Stomach (tissue), 9 donors: ENCODE measurements around the gene DNASE1L2. TPM values are rescaled to one million over a fixed set of nuclear protein-coding genes. Genes with fewer than 3 reads are reported as not detected.

Experiments used
- DNase-seq, 2 donors: peaks; one replicate each; pipeline versions ENCODE4 v3.0.0 to v3.0.0-alpha.2; 2013 to 2019
- H3K27ac ChIP-seq, 5 donors: fragments of 200-600 bp in 4 of 5; sonication (generic) in 4 of 5; one replicate each; pipeline ENCODE4 v1.5.1; 2013 to 2019; ENCODE audit warnings: mild to moderate bottlenecking in 1 of 5, moderate library complexity in 1 of 5
- H3K27me3 ChIP-seq, 3 donors: fragments of 200-600 bp; sonication (generic); one replicate each; pipeline ENCODE4 v1.5.1; 2017 to 2019; ENCODE audit warnings: mixed run types in 1 of 3
- H3K36me3 ChIP-seq, 4 donors: fragments of 200-600 bp; sonication (generic); 1 replicate in 3 of 4; 2 replicates in 1 of 4; pipeline ENCODE4 v1.5.1; 2016 to 2019
- H3K4me1 ChIP-seq, 4 donors: fragments of 200-600 bp; sonication (generic); one replicate each; pipeline ENCODE4 v1.5.1; 2016 to 2019
- H3K4me3 ChIP-seq, 4 donors: fragments of 200-600 bp; sonication (generic) in 3 of 4; one replicate each; pipeline ENCODE4 v1.5.1; 2016 to 2019; ENCODE audit warnings: mild to moderate bottlenecking in 1 of 4
- H3K9me3 ChIP-seq, 4 donors: fragments of 200-600 bp; sonication (generic); one replicate each; pipeline ENCODE4 v1.5.1; 2016 to 2019
- EP300 ChIP-seq: sonication (generic); formaldehyde crosslinking; IDR thresholded peaks from one replicate; pipeline ENCODE4 v1.6.1; 2017; ENCODE audit warnings: antibody characterized with exemption
- POLR2A ChIP-seq, 4 donors: fragments of 450-650 bp; IDR thresholded peaks; one replicate each; pipeline ENCODE4 v1.6.1; 2016; ENCODE audit warnings: antibody characterized with exemption in 4 of 4, control low read depth in 2 of 4, mild to moderate bottlenecking in 1 of 4, moderate library complexity in 1 of 4
- POLR2AphosphoS5 ChIP-seq, 3 donors: sonication (generic); formaldehyde crosslinking; IDR thresholded peaks; one replicate each; pipeline ENCODE4 v1.6.1; 2016; ENCODE audit warnings: antibody characterized with exemption in 3 of 3
- WGBS, 5 donors: extraction: QIAGEN DNeasy Blood & Tissue Kit in 3 of 5; methylation state at CpG; one replicate each; pipeline versions ENCODE4 v1.1.5 to v1.1.7; 2013 to 2018; 5-methylcytosine and 5-hydroxymethylcytosine counted together
- intact Hi-C: fragments of 100-400 bp; cut with DNase I; formaldehyde crosslinking; loops from one replicate; pipeline ENCODE4 v1.15.1; 2023; ENCODE audit warnings: low total_unique reads
- polyA plus RNA-seq, 3 donors: library from polyadenylated mRNA; stranded (reverse); fragments of 200-250 nt; gene quantifications; one replicate each; pipeline ENCODE4 v1.2.3, GENCODE V29; 2013
- total RNA-seq, 5 donors: library from RNA; depleted of rRNA; stranded (reverse); fragments of >200 nt; gene quantifications; one replicate each; pipeline versions ENCODE4 v1.1.0 to v1.2.3, GENCODE V29; 2014 to 2016
- TF ChIP-seq, protein P1 (sequence below), 7 experiments: fragments of 450-650 bp in 4 of 7; fragments of 200-600 bp in 3 of 7; sonication (generic) in 3 of 7; IDR thresholded peaks; one replicate each; pipeline ENCODE4 v1.5.1; 2016 to 2019; ENCODE audit warnings: antibody characterized with exemption in 7 of 7, control low read depth in 2 of 7, mild to moderate bottlenecking in 1 of 7
- donor health status: healthy with polysubstance abuse.
- donor health status: Bipolar disorder and iron deficiency.
- donor health status: healthy.

DNASE1L2 gene
- total and polyA plus RNA-seq, 8 donors = 0.68 to 0.90 TPM; not detected in 6

DNA sequence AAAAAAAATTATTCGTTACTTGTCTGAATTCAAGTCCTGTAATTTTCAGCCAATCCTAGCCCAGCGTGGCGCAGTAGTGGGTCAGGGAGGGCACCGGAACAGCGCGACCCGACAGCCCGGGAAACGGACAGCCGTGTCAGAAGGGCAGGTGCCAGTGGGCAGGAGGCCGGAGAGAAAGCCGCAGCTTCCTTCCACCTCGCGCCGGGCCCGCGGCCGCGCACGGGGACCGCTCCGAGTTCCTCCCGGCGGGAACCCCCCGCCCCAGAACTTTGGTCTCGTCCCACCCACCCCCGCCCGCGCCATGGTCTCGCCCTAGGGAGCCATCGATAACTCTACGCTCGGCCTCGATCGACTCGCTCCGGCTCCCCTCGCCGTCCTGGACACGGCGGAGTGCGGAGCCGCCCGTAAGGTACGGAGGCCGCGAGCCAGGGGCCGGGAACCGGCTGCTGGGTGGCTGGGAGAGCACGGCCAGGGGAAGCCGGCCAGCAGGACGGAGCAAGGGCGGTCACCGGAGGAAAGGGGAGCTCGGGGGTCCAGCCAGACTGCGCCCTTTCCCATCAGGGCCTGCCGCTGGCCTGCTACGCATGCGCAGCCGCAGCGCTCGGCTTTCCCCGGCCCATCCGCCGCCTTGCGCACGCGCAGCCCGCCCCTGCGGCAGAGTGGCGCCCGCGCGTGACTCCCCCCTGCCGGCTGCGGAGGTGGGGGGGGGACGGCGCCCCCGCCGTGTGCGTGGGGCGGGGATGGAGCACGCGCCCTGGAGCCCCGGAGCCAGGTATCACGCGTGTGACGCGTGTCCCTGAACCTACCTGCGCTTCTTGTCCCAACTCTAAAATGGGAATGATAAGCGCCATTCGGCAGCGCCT is 30.9 kb upstream of the DNASE1L2 start, which contains the start of gene MLST8:
Gene MLST8, plus strand, starts transcription at position 351 of the 863 bp plus-strand sequence. CDS start 632 bp downstream, outside the sequence.
- DNase-seq = peak; percentile 87 to 96

DNA sequence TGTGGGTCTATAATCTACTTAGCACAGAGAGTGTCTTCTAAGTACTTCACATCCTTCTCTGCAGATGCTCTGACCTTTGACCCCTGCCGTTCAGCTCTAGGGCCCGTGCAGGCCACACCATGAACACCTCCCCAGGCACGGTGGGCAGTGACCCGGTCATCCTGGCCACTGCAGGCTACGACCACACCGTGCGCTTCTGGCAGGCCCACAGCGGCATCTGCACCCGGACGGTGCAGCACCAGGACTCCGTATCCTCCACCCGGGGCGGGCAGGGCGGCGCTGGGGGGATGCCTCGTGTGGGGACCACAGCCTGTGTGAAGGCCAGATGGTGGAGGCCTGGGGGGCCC is 30.3 kb upstream of the DNASE1L2 start:
- H3K4me3 ChIP-seq = peak overlapping the region; percentile 65 to 75 (median 69)
- intact Hi-C loops = loop anchor here (10.0 kb wide), 1 partner anchor 49 kb away; the partner anchor contains the start of gene ECI1
- peak overlapping the region; percentile 95 to 99 (median 96) for H3K27ac ChIP-seq
- H3K36me3 ChIP-seq = peaks cover 29 to 43% (median 38%) of the 10 kb centered on the region in 4 donors
- H3K9me3 ChIP-seq = no peaks in the 10 kb centered on the region
- WGBS, 5 donors = 0 to 8% (median 6%) methylated on average over 2 to 16 of the region's 16 CpGs
- DNase-seq = no peak
- peaks cover 12 to 28% (median 23%) of the 10 kb centered on the region in 4 donors for H3K4me1 ChIP-seq
- no peaks in the 10 kb centered on the region for H3K27me3 ChIP-seq
- TF ChIP-seq POLR2A (IDR thresholded peaks at IDR 0.05) (no peak), EP300 (no peak), POLR2AphosphoS5 (IDR thresholded peaks at IDR 0.05) (no peak)
- TF ChIP-seq, protein P1, sequence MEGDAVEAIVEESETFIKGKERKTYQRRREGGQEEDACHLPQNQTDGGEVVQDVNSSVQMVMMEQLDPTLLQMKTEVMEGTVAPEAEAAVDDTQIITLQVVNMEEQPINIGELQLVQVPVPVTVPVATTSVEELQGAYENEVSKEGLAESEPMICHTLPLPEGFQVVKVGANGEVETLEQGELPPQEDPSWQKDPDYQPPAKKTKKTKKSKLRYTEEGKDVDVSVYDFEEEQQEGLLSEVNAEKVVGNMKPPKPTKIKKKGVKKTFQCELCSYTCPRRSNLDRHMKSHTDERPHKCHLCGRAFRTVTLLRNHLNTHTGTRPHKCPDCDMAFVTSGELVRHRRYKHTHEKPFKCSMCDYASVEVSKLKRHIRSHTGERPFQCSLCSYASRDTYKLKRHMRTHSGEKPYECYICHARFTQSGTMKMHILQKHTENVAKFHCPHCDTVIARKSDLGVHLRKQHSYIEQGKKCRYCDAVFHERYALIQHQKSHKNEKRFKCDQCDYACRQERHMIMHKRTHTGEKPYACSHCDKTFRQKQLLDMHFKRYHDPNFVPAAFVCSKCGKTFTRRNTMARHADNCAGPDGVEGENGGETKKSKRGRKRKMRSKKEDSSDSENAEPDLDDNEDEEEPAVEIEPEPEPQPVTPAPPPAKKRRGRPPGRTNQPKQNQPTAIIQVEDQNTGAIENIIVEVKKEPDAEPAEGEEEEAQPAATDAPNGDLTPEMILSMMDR (IDR thresholded peaks at IDR 0.05) = no peak

More for the DNA sequence above, 30.9 kb upstream of the DNASE1L2 start, which contains the start of gene MLST8:
- Histone ChIP-seq H3K27ac (peak within 1 kb of the TSS; percentile 95 to 99 (median 96)), H3K27me3 (no peaks in the 10 kb centered on the region), H3K9me3 (no peaks in the 10 kb centered on the region), H3K4me3 (peak within 1 kb of the TSS; percentile 65 to 75 (median 69)), H3K4me1 (peaks cover 12 to 28% (median 22%) of the 10 kb centered on the region in 4 donors), H3K36me3 (peaks cover 29 to 39% (median 37%) of the 10 kb centered on the region in 4 donors)
- WGBS, 5 donors = 0 to 1% (median 0%) methylated on average over 14 to 93 of the region's 93 CpGs
- TF ChIP-seq POLR2A (IDR thresholded peaks at IDR 0.05) = no peak
- TF ChIP-seq, protein P1 (IDR thresholded peaks at IDR 0.05) = peak in 1 of 7 experiments; percentile 27
- peak; percentile 41 to 90 (median 77) for TF ChIP-seq POLR2AphosphoS5 (IDR thresholded peaks at IDR 0.05)
- no peak for TF ChIP-seq EP300
- intact Hi-C loops = loop anchor here (10.0 kb wide), 1 partner anchor 49 kb away; the partner anchor contains the start of gene ECI1

DNA sequence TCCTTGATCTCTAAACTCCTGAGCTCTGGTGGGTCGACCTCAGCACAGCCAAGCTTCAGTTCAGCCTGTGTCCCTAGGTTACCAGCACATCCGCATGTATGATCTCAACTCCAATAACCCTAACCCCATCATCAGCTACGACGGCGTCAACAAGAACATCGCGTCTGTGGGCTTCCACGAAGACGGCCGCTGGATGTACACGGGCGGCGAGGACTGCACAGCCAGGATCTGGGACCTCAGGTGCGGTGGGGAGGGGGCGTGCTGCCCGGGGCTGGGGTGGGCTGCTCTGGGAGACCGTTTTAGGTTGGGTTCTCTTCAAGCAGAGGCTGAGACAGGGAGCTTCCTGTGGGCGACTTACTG is 29.8 kb upstream of the DNASE1L2 start:
- H3K9me3 ChIP-seq = no peaks in the 10 kb centered on the region
- TF ChIP-seq EP300 (no peak), POLR2AphosphoS5 (IDR thresholded peaks at IDR 0.05) (no peak), POLR2A (IDR thresholded peaks at IDR 0.05) (no peak)
- TF ChIP-seq, protein P1 (IDR thresholded peaks at IDR 0.05) = no peak
- DNase-seq = no peak
- peaks cover 29 to 43% (median 38%) of the 10 kb centered on the region in 4 donors for H3K36me3 ChIP-seq
- 74 to 82% (median 79%) methylated on average over 18 of the region's 18 CpGs for WGBS, 5 donors
- no peaks in the 10 kb centered on the region for H3K27me3 ChIP-seq
- H3K4me1 ChIP-seq = peaks cover 12 to 28% (median 24%) of the 10 kb centered on the region in 4 donors
- peak overlapping the region; percentile 65 to 75 (median 69) for H3K4me3 ChIP-seq
- intact Hi-C loops = loop anchor here (10.0 kb wide), 1 partner anchor 48 kb away; the partner anchor contains the start of gene ECI1
- peak overlapping the region; percentile 95 to 99 (median 96) for H3K27ac ChIP-seq

DNA sequence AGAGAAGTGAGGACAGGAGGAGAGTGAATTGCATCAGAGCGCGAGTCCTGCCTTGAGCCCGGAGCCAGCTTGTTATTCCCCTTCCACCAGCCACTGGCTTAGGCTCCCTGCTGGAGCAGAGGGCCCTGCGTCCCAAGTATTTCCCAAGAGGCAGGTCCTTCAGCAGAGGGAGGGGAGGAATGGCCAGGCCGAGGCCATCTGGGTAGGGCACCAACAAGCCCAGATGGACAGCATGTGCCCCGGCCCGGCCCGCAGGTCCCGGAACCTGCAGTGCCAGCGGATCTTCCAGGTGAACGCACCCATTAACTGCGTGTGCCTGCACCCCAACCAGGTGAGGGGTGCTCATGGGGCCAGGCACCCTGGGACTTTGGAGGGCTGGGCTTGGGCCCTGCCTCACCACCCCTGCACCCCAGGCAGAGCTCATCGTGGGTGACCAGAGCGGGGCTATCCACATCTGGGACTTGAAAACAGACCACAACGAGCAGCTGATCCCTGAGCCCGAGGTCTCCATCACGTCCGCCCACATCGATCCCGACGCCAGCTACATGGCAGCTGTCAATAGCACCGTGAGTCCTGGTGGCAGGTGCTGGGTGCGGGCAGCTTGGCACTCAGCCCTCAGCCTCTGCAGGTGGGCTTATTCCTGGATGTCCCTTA is 29.3 kb upstream of the DNASE1L2 start:
- Histone ChIP-seq H3K36me3 (peaks cover 29 to 43% (median 38%) of the 10 kb centered on the region in 4 donors), H3K27me3 (no peaks in the 10 kb centered on the region), H3K27ac (peak overlapping the region in 1 of 5 donors; percentile 99), H3K4me1 (peaks cover 12 to 32% (median 27%) of the 10 kb centered on the region in 4 donors), H3K4me3 (peak overlapping the region in 2 of 4 donors; percentile 65), H3K9me3 (no peaks in the 10 kb centered on the region)
- DNase-seq = no peak
- intact Hi-C loops = loop anchor here (10.0 kb wide), 1 partner anchor 48 kb away; the partner anchor contains the start of gene ECI1
- 89 to 93% (median 91%) methylated on average over 9 to 23 of the region's 23 CpGs for WGBS, 5 donors
- TF ChIP-seq POLR2A (IDR thresholded peaks at IDR 0.05) (no peak), EP300 (no peak)
- TF ChIP-seq, protein P1 (IDR thresholded peaks at IDR 0.05) = no peak
